Stimulated activated naive CD8-positive, alpha-beta T cell treated with anti-CD3 and anti-CD28 coated beads, Interleukin-15, Interleukin-2, amounts not matched to agents 100 ng/mL and 50 ng/mL, for 24 hours (primary cell): ENCODE data around the gene CLCN6.

ENCODE experiments used
- H3K27ac Mint-ChIP-seq: one replicate; pipeline ENCODE4 v1.8.0; 2021; ENCODE audit warnings: mild to moderate bottlenecking, mixed read lengths
- H3K27me3 Mint-ChIP-seq: one replicate; pipeline ENCODE4 v1.8.0; 2021; ENCODE audit warnings: mixed read lengths
- H3K36me3 Mint-ChIP-seq: one replicate; pipeline ENCODE4 v1.8.0; 2021; ENCODE audit warnings: low read depth, mixed read lengths
- H3K4me1 Mint-ChIP-seq: one replicate; pipeline ENCODE4 v1.8.0; 2021; ENCODE audit warnings: low read depth, mixed read lengths
- H3K4me3 Mint-ChIP-seq: one replicate; pipeline ENCODE4 v1.8.0; 2021; ENCODE audit warnings: mild to moderate bottlenecking, mixed read lengths
- H3K9me3 Mint-ChIP-seq: one replicate; pipeline ENCODE4 v1.8.0; 2021; ENCODE audit warnings: mixed read lengths

CLCN6 gene

GRCh38 chr1:11858968-11859871 lies 53.2 kb downstream of the CLCN6 start:
- Mint-ChIP-seq H3K9me3 (no peaks in the 10 kb centered on the region), H3K4me3 (no peak overlapping the region), H3K27me3 (peaks cover 56% of the 10 kb centered on the region), H3K27ac (no peak overlapping the region), H3K36me3 (no peaks in the 10 kb centered on the region), H3K4me1 (no peaks in the 10 kb centered on the region)

GRCh38 chr1:11860083-11860482 lies 54.1 kb downstream of the CLCN6 start:
- Mint-ChIP-seq H3K9me3 (no peaks in the 10 kb centered on the region), H3K36me3 (no peaks in the 10 kb centered on the region), H3K4me3 (no peak overlapping the region), H3K27me3 (peaks cover 54% of the 10 kb centered on the region), H3K4me1 (no peaks in the 10 kb centered on the region), H3K27ac (no peak overlapping the region)

DNA sequence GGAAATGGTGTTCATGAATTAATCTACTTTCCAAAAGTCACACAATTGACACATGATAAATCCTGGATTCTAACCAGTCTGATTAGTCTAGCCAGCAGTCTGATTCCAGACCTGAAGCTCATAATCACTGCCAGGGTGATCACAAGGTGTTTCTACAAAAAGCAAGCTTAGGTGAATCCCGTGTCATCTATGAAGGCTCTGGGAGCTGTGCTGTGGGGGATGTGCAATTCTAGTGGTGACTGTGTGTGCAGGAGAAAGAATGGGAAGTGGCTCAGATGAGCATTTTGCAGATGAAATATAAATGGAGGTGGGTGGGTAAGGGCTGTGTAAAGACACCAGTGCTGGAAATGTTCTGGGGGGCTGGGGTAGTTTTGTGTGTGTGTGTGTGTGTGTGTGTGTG lies 54.6 kb downstream of the CLCN6 start:
- no peak overlapping the region for H3K4me3 Mint-ChIP-seq
- no peak overlapping the region for H3K27ac Mint-ChIP-seq
- peaks cover 57% of the 10 kb centered on the region for H3K27me3 Mint-ChIP-seq
- no peaks in the 10 kb centered on the region for H3K4me1 Mint-ChIP-seq
- H3K9me3 Mint-ChIP-seq: no peaks in the 10 kb centered on the region
- no peaks in the 10 kb centered on the region for H3K36me3 Mint-ChIP-seq

DNA sequence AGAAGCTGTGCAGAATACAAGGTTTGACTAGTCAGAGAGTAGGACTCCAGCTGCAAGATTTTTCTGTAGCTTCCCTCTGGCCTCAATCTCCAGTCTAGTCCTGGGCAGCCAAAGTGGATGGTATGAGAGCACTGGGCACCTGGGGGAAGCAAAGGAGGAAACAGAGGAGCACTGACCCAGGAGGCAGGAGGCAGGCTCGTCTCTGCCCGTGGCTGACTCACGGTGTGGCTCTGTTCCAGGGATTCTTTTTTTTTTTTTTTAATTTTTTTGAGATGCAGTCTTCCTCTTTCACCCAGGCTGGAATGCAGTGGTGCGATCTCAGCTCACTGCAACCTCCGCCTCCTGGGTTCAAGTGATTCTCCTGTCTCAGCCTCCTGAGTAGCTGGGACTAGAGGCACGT lies 56.9 kb downstream of the CLCN6 start:
- H3K4me1 Mint-ChIP-seq: no peaks in the 10 kb centered on the region
- H3K27me3 Mint-ChIP-seq: peaks cover 53% of the 10 kb centered on the region
- H3K9me3 Mint-ChIP-seq: no peaks in the 10 kb centered on the region
- no peak overlapping the region for H3K4me3 Mint-ChIP-seq
- no peaks in the 10 kb centered on the region for H3K36me3 Mint-ChIP-seq
- no peak overlapping the region for H3K27ac Mint-ChIP-seq

- Mint-ChIP-seq H3K36me3 (no peaks in the 10 kb centered on the region), H3K27me3 (peaks cover 19% of the 10 kb centered on the region), H3K4me1 (no peaks in the 10 kb centered on the region), H3K9me3 (no peaks in the 10 kb centered on the region), H3K27ac (no peak overlapping the region), H3K4me3 (no peak overlapping the region)
Measured at GRCh38 chr1:11868331-11868980, 62.5 kb downstream of the CLCN6 start.

DNA sequence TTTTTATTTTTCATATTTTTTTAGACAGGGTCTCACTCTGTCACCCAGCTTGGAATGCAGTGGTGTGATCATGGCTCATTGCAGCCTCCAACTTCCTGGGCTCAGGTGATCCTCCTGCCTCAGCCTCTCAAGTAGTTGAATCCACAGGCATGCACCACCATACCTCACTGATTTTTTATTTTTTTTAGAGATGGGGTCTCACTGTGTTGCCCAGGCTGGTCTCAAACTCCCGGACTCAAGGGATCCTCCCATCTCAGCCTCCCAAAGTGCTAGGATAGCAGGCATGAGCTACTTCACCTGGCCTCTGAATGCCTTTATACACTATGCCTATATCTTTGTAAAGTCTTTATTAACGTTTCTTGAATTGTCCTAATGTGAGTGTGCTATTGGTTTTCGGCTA lies 63.1 kb downstream of the CLCN6 start:
- Mint-ChIP-seq H3K27me3 (peaks cover 21% of the 10 kb centered on the region), H3K4me1 (no peaks in the 10 kb centered on the region), H3K9me3 (no peaks in the 10 kb centered on the region), H3K4me3 (no peak overlapping the region), H3K36me3 (no peaks in the 10 kb centered on the region), H3K27ac (no peak overlapping the region)

GRCh38 chr1:11869650-11870207 lies 63.7 kb downstream of the CLCN6 start:
- Mint-ChIP-seq H3K27me3 (peaks cover 20% of the 10 kb centered on the region), H3K36me3 (no peaks in the 10 kb centered on the region), H3K4me3 (no peak overlapping the region), H3K4me1 (no peaks in the 10 kb centered on the region), H3K9me3 (no peaks in the 10 kb centered on the region), H3K27ac (no peak overlapping the region)

- Mint-ChIP-seq H3K9me3 (no peaks in the 10 kb centered on the region), H3K27me3 (peaks cover 20% of the 10 kb centered on the region), H3K27ac (no peak overlapping the region)
Measured at GRCh38 chr1:11872545-11872944, 66.6 kb downstream of the CLCN6 start.

DNA sequence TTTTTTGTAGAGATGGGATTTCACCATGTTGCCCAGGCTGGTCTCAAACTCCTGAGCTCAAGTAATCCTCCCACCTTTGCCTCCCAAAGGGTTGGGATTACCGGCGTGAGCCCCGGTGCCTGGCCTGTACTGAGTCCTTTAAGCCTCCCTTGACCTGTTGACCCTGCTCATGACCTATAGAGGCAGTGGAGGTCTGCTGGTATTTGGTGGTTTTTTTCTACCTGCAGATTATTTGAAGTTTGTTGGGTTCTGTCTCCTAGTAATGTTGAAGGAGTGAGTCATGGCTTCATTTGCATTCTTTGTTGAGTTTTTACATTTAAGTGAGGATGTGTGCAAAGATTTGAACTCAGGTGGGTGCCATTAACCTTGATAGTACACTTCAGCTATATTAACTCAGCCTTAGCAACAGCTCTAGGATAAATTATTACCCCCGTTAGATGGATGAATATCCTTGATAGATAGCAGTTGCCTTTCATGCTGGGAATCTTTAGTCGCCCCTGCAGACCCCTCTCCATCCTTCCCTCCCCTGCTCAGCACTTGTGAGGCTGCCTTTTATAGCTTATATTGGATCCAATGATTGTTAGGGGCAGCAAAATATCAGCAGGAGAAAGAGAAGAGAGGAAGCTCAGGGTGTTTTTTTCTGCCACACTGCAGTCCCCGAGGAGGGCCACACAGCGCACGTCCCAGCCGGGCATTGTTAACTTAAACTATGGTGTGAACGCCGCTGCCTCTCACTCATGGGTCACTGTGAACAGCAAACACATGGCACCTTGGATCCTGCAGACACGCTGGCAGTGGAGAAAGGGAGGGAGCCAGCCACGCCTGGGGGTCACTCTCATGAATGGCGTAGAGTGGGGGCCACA lies 67.6 kb downstream of the CLCN6 start:
- H3K4me1 Mint-ChIP-seq: no peaks in the 10 kb centered on the region
- H3K27ac Mint-ChIP-seq: no peak overlapping the region
- H3K9me3 Mint-ChIP-seq: no peaks in the 10 kb centered on the region
- no peak overlapping the region for H3K4me3 Mint-ChIP-seq
- H3K27me3 Mint-ChIP-seq: peaks cover 14% of the 10 kb centered on the region
- H3K36me3 Mint-ChIP-seq: no peaks in the 10 kb centered on the region

More at GRCh38 chr1:11872545-11872944, 66.6 kb downstream of the CLCN6 start:
- H3K4me3 Mint-ChIP-seq: no peak overlapping the region
- H3K36me3 Mint-ChIP-seq: no peaks in the 10 kb centered on the region
- no peaks in the 10 kb centered on the region for H3K4me1 Mint-ChIP-seq

DNA sequence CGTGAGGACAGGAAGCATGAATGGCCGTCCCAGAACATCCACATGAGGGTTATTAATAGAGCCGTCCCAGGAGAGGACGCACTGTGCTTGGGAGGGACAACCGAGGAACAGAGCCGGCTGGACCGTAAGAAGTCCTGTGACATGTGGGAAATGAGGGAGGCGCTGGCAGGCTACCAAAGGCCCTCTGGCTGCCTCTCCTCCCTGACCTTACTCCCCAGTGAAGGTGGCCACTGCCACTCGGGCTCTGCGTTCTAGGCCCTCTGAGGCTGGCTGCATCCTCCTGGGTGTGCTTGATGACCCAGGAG lies 68.2 kb downstream of the CLCN6 start:
- Mint-ChIP-seq H3K27me3 (peaks cover 14% of the 10 kb centered on the region), H3K27ac (no peak overlapping the region), H3K36me3 (no peaks in the 10 kb centered on the region), H3K9me3 (no peaks in the 10 kb centered on the region), H3K4me3 (no peak overlapping the region), H3K4me1 (no peaks in the 10 kb centered on the region)

GRCh38 chr1:11874624-11875023 lies 68.6 kb downstream of the CLCN6 start:
- no peaks in the 10 kb centered on the region for H3K4me1 Mint-ChIP-seq
- no peaks in the 10 kb centered on the region for H3K9me3 Mint-ChIP-seq
- H3K4me3 Mint-ChIP-seq: no peak overlapping the region
- H3K36me3 Mint-ChIP-seq: no peaks in the 10 kb centered on the region
- no peak overlapping the region for H3K27ac Mint-ChIP-seq
- H3K27me3 Mint-ChIP-seq: peaks cover 14% of the 10 kb centered on the region

GRCh38 chr1:11875094-11875493 lies 69.1 kb downstream of the CLCN6 start:
- Mint-ChIP-seq H3K4me3 (no peak overlapping the region), H3K36me3 (no peaks in the 10 kb centered on the region), H3K9me3 (no peaks in the 10 kb centered on the region), H3K27me3 (peaks cover 14% of the 10 kb centered on the region), H3K27ac (no peak overlapping the region), H3K4me1 (no peaks in the 10 kb centered on the region)

- no peaks in the 10 kb centered on the region for H3K4me1 Mint-ChIP-seq
- no peak overlapping the region for H3K27ac Mint-ChIP-seq
- H3K27me3 Mint-ChIP-seq: peaks cover 9% of the 10 kb centered on the region
- no peaks in the 10 kb centered on the region for H3K36me3 Mint-ChIP-seq
- no peaks in the 10 kb centered on the region for H3K9me3 Mint-ChIP-seq
- no peak overlapping the region for H3K4me3 Mint-ChIP-seq
Measured at GRCh38 chr1:11877074-11877473, 71.1 kb downstream of the CLCN6 start.

- H3K27ac Mint-ChIP-seq: no peak overlapping the region
- no peak overlapping the region for H3K4me3 Mint-ChIP-seq
- no peaks in the 10 kb centered on the region for H3K9me3 Mint-ChIP-seq
- H3K27me3 Mint-ChIP-seq: peaks cover 9% of the 10 kb centered on the region
- H3K36me3 Mint-ChIP-seq: no peaks in the 10 kb centered on the region
- H3K4me1 Mint-ChIP-seq: no peaks in the 10 kb centered on the region
Measured at GRCh38 chr1:11878081-11878890, 72.3 kb downstream of the CLCN6 start.
